ENCODE data around the gene MRGPRX2.

Gene MRGPRX2

DNA sequence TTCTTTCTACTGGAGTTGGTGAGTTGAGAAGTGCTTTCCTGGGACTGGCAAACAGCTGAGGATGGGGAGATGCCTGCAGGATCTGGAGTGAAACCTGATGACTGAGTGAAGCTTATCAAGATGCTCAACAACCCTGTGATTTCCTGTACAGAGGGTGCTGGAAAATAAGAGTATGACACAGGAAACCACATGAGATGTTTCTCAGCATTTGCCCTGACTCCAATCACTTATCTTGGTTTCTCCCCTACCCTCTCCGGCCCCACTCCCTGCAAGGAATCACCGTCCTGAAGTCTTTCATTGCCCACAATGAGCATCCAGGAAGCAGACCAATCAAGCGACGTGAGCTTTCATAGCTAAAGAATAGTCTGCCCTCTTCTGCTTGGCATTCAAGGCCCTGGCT lies at the start of gene MRGPRX2:
Gene MRGPRX2 (minus strand): TSS at position 89 of the 400 bp plus-strand sequence. CDS start 4,315 bp downstream, outside the sequence.
- no peak for DNase-seq (ENCODE audit: low spot score)

GRCh38 chr11:19110295-19110694 lies 49.8 kb upstream of the MRGPRX2 start:
- no peak for DNase-seq (ENCODE audit: low spot score)

DNA sequence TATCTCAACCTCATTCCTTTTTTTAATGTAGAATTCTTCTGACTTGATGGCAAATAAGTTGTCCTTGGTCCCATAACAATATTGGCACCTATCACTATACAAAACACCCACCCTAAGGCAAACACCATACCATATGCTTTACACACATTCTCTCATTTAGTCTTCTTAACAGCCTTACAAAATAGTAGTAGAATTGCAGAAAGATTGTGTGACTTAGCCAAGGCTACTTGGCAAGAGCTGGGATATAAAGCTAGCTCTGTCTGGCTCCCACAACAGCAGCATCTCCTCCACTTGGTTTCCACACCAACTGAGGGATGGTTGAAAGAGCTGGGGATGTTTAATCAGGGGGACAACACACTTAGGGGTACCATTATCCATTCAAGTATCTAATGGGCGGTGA lies 46.6 kb upstream of the MRGPRX2 start:
- no peak for DNase-seq (ENCODE audit: low spot score)

- no peak for DNase-seq (ENCODE audit: low spot score)
Observed at GRCh38 chr11:19105011-19105410, 44.5 kb upstream of the MRGPRX2 start.

- DNase-seq (ENCODE audit: low spot score) = no peak
Observed at GRCh38 chr11:19102521-19102900, 42.0 kb upstream of the MRGPRX2 start.

- DNase-seq (ENCODE audit: low spot score) = peak; percentile 58
Observed at GRCh38 chr11:19101796-19102520, 41.4 kb upstream of the MRGPRX2 start.

DNA sequence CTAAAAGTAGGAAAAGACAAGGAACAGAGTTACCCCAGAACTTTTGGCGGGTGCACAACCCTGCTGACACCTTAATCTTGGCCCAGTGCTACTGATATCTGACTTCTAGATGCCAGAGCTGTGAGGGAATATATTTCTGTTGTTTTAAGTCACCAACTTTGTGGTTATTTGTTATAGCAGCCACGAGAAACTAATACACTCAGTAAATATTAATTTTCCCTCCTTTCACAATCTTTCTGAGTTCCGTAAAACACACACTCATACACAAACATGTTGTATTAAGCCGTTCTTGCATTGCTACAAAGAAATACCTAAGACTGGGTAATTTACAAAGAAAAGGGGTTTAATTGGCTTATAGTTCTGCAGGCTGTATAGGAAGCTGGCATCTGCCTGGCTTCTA lies 40.4 kb upstream of the MRGPRX2 start:
- no peak for DNase-seq (ENCODE audit: low spot score)

DNA sequence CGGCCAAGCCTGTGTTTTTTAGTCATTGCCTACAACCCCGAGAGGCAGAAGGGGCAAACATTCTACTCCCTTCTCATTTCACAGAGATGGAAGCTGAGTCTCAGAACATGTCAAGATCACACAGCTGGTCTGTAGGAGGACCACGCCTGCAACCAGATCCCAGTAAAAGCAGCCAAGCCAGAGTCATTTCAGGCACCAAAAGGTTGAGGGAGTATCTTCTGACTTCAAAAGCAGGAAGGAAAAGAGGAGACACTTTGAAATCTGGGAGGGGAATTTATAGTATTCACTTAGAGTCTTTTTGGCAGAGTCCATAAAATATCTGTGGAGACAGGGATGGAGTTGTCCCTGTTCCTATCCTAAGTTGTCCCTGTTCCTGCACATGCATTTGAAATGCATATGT lies 38.6 kb upstream of the MRGPRX2 start:
- no peak for DNase-seq (ENCODE audit: low spot score)

DNA sequence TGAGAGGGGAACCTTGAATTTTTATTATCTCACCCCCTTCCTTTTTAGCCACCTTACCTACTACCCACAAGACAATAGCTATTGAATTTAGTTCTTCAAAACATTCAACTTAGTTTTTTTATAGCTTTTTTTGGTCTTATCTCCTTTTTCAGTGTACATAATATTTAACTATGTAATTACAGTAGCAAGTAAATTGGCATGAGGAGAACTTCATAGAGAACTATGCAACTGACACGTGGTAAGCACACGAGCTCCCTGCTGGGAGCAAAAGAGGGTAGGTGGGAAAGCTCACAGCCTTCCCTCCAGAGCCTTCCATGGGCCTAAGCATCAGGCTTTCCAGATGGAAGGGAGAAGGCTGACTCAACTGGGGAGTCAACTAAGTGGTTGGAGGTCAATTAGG lies 34.3 kb upstream of the MRGPRX2 start:
- DNase-seq (ENCODE audit: low spot score) = no peak

- DNase-seq (ENCODE audit: low spot score) = peak; percentile 73
Observed at GRCh38 chr11:19093976-19094375, 33.5 kb upstream of the MRGPRX2 start.

DNA sequence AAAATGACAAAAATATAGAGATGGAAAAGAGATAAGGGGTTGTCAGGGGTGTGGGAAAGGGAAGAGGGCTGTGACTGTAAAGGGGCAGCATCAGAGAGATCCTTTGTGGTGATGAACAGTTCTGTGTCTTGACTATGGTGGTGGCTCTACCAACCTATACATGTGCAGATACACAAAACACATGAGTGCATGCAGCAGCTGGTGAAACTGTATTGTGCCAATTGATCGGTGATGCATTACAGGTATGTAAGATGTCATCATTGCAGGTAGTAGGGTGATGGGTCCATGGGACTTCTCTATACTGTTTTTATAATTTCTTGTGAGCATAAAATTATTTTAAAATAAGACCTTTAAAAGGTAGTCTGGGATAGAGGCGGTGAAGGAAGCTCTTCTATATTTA lies 32.3 kb upstream of the MRGPRX2 start:
- DNase-seq (ENCODE audit: low spot score) = no peak

DNA sequence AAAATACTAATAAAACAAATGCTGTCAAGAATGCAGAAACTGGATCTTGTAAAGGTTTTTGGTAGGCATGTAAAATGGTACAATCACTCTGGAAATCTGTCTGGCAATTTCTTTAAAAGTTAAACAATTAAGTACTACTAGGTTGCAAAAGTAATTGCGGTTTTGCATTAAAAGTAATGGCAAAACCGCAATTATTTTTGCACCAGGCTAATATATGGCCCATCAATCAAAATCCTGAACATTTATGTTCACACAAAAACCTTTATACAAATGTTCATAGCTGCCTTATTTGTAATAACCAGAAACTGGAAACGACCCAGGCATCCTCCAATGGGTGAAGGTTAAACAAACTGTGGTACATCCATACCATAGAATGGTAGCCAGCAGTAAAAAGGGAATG lies 31.8 kb upstream of the MRGPRX2 start:
- no peak for DNase-seq (ENCODE audit: low spot score)

DNA sequence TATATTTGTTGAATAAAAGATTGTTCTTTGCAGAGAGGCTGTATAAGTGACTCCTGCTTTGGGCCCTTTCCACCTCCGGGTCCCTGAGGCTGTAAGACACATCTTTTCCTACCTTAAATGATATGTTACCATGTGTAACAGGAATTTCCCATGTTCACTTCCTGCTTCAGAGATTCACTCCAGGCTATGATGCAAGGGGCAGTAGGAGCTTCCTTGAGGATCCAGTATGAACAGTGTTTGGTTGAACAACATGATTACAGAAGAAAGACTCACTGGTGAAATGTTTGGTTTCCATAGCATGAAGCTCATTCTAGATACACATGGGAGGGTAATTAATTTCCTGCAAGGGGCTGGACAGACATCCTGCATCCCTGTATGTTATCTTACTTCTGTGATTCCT lies 30.8 kb upstream of the MRGPRX2 start:
- DNase-seq (ENCODE audit: low spot score) = no peak

GRCh38 chr11:19089421-19089820 lies 28.9 kb upstream of the MRGPRX2 start:
- no peak for DNase-seq (ENCODE audit: low spot score)

GRCh38 chr11:19088791-19089190 lies 28.3 kb upstream of the MRGPRX2 start:
- DNase-seq (ENCODE audit: low spot score) = no peak

DNA sequence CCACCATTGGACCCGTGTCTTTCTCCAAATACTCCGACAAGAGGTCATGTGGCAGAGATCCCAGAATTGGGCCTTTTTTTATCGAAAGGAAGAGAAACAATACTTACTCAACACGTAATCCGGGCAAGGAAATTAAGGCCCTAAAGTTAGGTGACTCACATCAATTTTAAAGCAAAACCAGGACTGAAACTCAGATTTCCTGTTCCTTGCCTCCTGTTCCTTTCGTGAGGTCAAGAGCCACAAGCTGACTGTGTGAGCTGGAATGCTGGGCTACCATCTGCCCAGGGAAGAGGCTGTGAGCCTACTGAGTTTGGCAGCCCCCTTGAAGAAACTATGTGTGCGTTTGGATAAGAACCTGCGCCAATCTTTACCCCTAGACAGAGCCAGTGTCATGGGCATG lies 27.1 kb upstream of the MRGPRX2 start:
- DNase-seq (ENCODE audit: low spot score) = no peak

DNA sequence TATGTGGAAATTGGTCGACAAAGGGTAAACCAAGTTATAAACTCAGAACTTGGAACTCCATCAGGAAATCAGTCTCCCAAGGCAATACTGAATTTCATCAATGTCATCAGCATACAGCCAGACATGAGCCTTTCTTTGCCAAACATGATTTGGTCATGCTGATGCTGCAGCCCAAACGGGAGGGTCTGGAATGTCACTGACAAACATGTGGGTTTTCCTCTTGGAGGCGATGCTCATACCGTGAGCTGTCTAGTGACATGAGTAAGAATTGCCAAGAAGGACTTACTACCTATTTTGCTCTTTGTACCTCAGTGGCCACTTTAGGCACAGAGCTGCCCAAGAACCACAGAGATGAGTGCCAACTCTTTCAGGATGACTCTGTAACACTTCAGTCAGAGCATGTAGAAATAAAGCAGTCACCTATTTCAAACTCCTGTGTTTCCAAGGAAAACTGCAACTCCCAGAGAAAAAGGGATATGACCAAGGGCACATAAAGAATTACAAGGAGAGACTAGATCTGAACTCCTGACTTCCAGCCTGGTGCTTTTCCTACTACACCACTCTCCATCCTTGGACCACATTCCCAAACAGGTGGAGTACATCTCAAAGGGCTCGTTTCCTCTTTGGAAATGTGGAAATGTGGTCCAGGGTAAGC lies 24.3 kb upstream of the MRGPRX2 start:
- no peak for DNase-seq (ENCODE audit: low spot score)

DNA sequence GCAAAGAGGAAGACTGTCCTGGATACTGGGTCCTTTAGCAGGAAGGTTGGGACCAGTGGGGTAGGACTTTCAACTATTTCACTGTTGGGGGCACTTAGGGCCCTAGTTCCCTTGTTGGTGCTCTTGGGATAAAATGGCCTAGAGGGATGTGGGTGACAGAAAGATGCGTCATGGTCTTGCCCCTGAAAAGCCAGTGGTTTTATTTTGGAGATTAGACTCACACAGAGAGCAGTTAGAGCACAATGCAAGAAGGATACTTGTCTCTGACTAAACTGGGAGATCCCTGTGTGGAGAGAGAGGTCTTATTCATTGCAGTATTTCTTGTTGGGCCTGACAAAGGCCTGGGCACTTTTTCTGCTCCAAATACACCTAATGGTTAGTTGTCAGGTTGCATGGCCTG lies 22.6 kb upstream of the MRGPRX2 start:
- no peak for DNase-seq (ENCODE audit: low spot score)

- no peak for DNase-seq (ENCODE audit: low spot score)
Observed at GRCh38 chr11:19080579-19080993, 20.1 kb upstream of the MRGPRX2 start.

GRCh38 chr11:19079643-19080440 lies 19.3 kb upstream of the MRGPRX2 start:
- DNase-seq (ENCODE audit: low spot score) = no peak

DNA sequence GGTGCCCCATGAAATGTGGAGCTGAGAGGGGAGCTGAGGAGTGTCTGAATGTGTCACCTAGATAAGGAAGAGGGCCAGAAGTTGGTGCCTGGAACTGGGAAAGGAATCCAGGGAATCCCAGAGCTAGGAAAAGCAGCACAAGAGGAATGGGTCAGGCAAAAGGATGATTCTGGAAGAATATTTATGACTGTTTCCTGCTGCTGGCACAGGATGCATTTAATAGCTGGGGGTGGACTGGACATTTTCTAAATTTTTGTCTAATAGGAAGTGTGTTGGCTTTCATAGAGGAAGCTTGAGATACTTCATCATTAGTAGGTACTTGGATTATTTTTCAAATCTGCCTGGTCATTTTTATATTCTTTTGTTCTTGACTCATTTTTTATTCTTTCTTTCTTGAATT lies 17.4 kb upstream of the MRGPRX2 start:
- DNase-seq (ENCODE audit: low spot score) = no peak

- peak; percentile 41 for DNase-seq (ENCODE audit: low spot score)
Observed at GRCh38 chr11:19076744-19077589, 16.4 kb upstream of the MRGPRX2 start.

All from SW480 (cell line).